ENCODE measurements around the gene CHERP.

DNA sequence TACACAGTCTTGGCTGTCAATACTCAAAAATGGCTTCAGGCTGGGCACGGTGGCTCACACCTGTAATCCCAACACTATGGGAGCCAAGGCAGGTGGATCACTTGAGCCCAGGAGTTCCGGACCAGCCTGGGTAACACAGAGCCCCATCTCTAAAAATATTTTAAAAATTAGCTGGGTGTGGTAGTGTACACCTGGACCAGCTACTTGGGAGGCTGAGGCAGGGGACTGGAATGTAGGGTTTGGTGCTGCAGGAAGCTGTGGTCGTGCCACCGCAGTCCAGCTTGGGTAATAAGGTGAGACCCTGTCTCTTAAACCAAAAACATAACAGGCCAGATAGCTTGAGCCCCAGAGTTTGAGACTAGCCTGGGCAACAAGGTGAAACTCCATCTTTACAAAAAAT, 6.7 kb upstream of the CHERP start:
- TF ChIP-seq, protein P1, sequence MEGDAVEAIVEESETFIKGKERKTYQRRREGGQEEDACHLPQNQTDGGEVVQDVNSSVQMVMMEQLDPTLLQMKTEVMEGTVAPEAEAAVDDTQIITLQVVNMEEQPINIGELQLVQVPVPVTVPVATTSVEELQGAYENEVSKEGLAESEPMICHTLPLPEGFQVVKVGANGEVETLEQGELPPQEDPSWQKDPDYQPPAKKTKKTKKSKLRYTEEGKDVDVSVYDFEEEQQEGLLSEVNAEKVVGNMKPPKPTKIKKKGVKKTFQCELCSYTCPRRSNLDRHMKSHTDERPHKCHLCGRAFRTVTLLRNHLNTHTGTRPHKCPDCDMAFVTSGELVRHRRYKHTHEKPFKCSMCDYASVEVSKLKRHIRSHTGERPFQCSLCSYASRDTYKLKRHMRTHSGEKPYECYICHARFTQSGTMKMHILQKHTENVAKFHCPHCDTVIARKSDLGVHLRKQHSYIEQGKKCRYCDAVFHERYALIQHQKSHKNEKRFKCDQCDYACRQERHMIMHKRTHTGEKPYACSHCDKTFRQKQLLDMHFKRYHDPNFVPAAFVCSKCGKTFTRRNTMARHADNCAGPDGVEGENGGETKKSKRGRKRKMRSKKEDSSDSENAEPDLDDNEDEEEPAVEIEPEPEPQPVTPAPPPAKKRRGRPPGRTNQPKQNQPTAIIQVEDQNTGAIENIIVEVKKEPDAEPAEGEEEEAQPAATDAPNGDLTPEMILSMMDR (conservative IDR thresholded peaks at IDR 0.05; ENCODE audit: low read length) = no peak
- TF ChIP-seq EZH2phosphoT487 (IDR thresholded peaks at IDR 0.05; ENCODE audit: borderline replicate concordance, low read depth, low read length) = no peak
